ENCODE results near the gene SCAF11.

- TF ChIP-seq EZH2 (IDR thresholded peaks at IDR 0.05; ENCODE audit: low read length) (no peak), CTCF (optimal IDR thresholded peaks at IDR 0.05 in 1 of 3, IDR thresholded peaks at IDR 0.05 in 1 of 3, conservative IDR thresholded peaks at IDR 0.05 in 1 of 3; ENCODE audit: extremely low read depth in 1 of 3, insufficient read depth in 2 of 3, low read length in 3 of 3) (no peak)
These were observed 4.4 kb upstream of the SCAF11 start for GRCh38 chr12:45994736-45995135.

All from keratinocyte (primary cell).